Measurements from ENCODE around the gene DAAM1.

DAAM1 gene

DNA sequence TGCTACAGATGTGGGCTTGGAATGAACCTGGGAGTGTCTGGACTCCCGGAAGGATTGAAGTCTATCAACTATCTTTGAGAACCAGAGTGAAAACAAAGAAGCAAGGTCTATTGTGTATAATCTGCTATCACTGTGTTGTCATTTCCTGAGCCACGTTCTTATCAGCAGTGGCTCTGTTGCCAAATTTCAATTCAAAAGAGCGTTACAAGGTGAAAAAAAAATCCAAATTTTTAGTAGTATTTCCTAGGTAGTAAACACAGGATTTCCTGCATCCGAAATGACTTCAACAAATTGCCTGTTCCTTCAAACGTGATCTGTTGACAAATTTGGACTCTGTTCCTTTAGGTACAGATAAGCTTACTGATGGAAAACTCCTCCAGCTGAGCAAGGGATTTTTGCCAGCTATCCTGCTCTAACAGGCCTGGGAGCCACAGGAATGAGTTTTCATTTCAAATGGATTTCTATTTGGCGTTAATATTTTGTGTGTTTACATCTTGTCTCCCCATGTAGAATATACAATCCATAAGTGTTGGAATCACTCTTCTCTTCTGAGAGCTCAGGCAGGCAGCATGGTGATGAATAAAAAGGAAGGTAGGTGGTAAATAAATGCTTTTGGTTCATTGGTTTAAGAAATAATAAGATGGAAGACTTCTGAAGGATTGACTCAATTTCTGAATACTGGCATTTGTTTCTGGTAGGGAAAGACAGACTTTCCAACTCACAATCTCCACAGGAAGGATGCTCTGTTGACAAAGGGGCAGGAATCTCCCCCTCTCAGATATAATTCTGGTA is 218.2 kb downstream of the DAAM1 start:
- H3K4me3 ChIP-seq: no peak overlapping the region
- H3K4me1 ChIP-seq: no peaks in the 10 kb centered on the region
- TF ChIP-seq, protein P1, sequence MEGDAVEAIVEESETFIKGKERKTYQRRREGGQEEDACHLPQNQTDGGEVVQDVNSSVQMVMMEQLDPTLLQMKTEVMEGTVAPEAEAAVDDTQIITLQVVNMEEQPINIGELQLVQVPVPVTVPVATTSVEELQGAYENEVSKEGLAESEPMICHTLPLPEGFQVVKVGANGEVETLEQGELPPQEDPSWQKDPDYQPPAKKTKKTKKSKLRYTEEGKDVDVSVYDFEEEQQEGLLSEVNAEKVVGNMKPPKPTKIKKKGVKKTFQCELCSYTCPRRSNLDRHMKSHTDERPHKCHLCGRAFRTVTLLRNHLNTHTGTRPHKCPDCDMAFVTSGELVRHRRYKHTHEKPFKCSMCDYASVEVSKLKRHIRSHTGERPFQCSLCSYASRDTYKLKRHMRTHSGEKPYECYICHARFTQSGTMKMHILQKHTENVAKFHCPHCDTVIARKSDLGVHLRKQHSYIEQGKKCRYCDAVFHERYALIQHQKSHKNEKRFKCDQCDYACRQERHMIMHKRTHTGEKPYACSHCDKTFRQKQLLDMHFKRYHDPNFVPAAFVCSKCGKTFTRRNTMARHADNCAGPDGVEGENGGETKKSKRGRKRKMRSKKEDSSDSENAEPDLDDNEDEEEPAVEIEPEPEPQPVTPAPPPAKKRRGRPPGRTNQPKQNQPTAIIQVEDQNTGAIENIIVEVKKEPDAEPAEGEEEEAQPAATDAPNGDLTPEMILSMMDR (IDR thresholded peaks at IDR 0.05): no peak
- DNase-seq: no peak
- intact Hi-C loops (cut with DNase I; ENCODE audit: low total_unique reads): no loop called here
- H3K27ac ChIP-seq: peak overlapping the region; percentile 18 to 54
- no peaks in the 10 kb centered on the region for H3K9me3 ChIP-seq
- H3K27me3 ChIP-seq: no peaks in the 10 kb centered on the region
- H3K36me3 ChIP-seq: no peaks in the 10 kb centered on the region

DNA sequence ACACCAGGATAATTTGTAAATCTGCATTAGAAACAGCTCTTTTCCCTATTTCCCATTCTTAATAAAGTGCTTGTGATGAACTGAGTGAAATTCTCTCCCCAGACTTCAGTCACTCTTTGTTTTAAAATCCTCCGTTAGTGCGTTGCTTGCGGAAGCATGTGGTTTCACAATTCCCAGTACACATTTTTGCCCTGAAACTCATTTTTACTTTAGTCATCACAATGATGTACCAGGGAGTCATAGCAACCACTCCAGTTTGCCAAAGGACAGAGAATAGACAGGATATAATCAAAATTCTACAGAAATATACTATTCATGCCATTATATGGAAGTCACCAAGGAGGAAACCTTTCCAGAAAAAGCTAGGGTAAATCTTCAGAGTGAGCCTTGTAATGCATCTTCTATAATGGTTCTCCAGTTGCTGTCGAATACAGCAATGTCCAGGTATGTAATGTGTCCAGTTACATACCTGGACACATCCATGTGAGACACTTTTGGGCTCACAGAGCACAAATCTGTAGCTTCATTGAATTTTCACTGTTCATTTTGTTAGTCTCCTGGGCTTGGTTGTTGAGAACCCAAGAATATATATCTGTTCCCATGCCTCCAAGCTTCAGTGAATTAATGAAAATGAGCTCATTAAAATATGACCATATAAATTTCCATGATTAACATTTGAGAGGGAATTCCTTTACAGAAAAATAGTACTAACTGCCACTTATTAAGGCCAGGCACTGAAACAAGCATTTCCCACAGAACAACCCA is 219.0 kb downstream of the DAAM1 start:
- DNase-seq: peak in 1 of 2 donors; percentile 42
- Histone ChIP-seq H3K27ac (peak overlapping the region; percentile 18 to 54), H3K9me3 (no peaks in the 10 kb centered on the region), H3K27me3 (no peaks in the 10 kb centered on the region), H3K4me1 (no peaks in the 10 kb centered on the region), H3K36me3 (no peaks in the 10 kb centered on the region), H3K4me3 (no peak overlapping the region)
- TF ChIP-seq, protein P1 (IDR thresholded peaks at IDR 0.05): no peak
- intact Hi-C loops (cut with DNase I; ENCODE audit: low total_unique reads): no loop called here

DNA sequence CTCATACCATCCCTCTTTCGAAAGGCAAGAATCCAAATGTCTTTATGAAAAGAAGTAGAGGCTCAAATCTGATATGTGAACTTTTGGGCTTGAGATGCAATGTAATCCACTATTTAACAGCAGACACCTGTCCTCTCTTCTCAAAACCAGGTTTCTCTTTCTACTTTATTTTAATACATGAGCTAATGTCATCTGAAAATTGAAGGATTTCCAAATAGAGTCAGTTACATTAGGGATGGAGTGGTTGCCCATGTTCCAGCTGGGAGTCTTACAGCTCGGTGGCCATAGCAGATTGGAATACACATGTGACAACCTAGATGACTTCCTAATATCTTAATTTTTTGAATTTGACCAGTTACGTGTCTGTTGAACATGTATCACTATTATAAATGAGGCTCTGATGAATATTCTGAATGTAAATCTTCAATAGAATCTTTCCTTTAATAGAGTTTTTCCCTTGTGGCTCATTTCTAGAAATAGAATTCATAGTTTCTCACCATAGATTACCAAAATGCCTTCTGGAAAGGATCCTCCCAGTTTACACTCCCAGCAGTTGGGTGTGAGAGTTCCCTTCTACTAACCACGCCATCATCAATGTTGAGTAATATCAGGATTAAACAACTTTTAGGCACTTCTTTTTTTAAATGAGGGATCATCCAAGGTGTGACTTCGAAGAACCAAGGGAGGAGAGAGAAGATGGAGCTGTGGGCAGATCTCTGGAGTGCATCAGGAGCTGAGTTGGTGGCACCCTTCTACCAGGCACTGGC is 227.6 kb downstream of the DAAM1 start:
- no peak for DNase-seq
- TF ChIP-seq, protein P1 (IDR thresholded peaks at IDR 0.05): no peak
- intact Hi-C loops (cut with DNase I; ENCODE audit: low total_unique reads): no loop called here
- Histone ChIP-seq H3K36me3 (no peaks in the 10 kb centered on the region), H3K4me1 (peaks cover 0 to 18% (median 9%) of the 10 kb centered on the region in 4 donors), H3K27me3 (no peaks in the 10 kb centered on the region), H3K27ac (no peak overlapping the region), H3K9me3 (no peaks in the 10 kb centered on the region), H3K4me3 (no peak overlapping the region)

DNA sequence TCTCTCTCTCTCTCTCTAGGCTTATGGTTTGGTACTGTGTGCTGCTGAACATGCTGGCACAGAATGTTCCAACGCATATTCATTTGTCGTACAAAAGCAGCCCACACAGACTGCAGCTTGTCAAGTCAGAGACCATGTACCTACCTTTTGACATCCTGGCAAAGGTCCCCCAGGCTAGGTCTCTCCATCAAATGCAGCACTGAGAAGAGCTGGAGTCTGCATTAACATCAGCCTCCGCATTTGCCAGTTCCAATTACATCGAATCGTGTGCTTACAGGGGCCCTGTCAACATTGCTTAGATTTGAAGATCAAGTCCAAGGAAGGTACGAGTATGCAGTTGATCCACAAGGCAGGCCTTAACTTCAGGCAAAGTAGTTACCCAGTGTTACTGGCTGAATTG is 228.8 kb downstream of the DAAM1 start:
- intact Hi-C loops (cut with DNase I; ENCODE audit: low total_unique reads): no loop called here
- no peaks in the 10 kb centered on the region for H3K9me3 ChIP-seq
- no peaks in the 10 kb centered on the region for H3K36me3 ChIP-seq
- H3K27me3 ChIP-seq: no peaks in the 10 kb centered on the region
- DNase-seq: no peak
- peaks cover 0 to 27% (median 11%) of the 10 kb centered on the region in 4 donors for H3K4me1 ChIP-seq
- no peak overlapping the region for H3K27ac ChIP-seq
- H3K4me3 ChIP-seq: no peak overlapping the region
- TF ChIP-seq, protein P1 (IDR thresholded peaks at IDR 0.05): no peak

DNA sequence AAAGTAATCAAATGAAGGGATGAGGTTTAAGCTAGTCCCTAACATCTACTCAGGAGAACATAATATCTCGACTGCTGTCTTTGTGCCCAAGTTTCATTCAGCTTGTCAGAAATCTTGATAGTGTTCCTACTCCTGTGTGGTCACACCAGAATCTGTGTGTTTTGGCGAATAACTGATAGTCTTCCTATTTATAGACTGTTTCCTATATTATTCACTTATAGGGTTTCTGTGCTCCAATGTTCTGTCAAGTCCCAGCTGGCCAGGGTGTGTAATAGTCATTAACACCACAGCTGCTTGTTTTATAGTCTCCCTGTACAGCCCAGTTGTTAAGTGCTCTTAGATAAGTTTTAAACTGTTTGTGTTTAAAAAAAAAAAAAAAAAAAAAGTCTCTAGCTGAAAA is 230.8 kb downstream of the DAAM1 start:
- Histone ChIP-seq H3K27me3 (no peaks in the 10 kb centered on the region), H3K36me3 (no peaks in the 10 kb centered on the region), H3K4me1 (peaks cover 0 to 47% (median 19%) of the 10 kb centered on the region in 4 donors), H3K27ac (peak overlapping the region; percentile 32 to 52), H3K9me3 (no peaks in the 10 kb centered on the region), H3K4me3 (no peak overlapping the region)
- TF ChIP-seq, protein P1 (IDR thresholded peaks at IDR 0.05): no peak
- DNase-seq: no peak
- intact Hi-C loops (cut with DNase I; ENCODE audit: low total_unique reads): no loop called here

Data from tibial artery (tissue), 4 donors.